H1 (cell line): ENCODE data around the gene FSCN2. TPM values are rescaled to one million over a fixed set of nuclear protein-coding genes. Genes with fewer than 3 reads are reported as not detected.

Experiments
- CTCF ChIA-PET: fragments of 300-600 bp; sonication (Branson Sonifier 250); formaldehyde crosslinking; loops from one replicate; lab custom pipeline; 2021; ENCODE audit not compliant: partially characterized antibody; lab: Charles Lee
- POLR2A ChIA-PET: fragments of 300-600 bp; sonication (Branson Sonifier 250); formaldehyde crosslinking; loops from one replicate; lab custom pipeline; 2021; ENCODE audit warnings: inconsistent platforms; ENCODE audit not compliant: partially characterized antibody; lab: Charles Lee
- DNase-seq, 2 experiments: peaks; one replicate each; pipeline versions ENCODE4 v3.0.0 to v3.0.0-alpha.2; 2010 to 2022; ENCODE audit warnings: low spot score in 2 of 2, low read depth in 1 of 2, mixed read lengths in 1 of 2
- FAIRE-seq: peaks from 2 replicates; lab custom pipeline; 2011; peaks lifted over from hg19 to GRCh38; lab: Jason Lieb, UNC
- H2AFZ ChIP-seq: 2 replicates; pipeline ENCODE4 v1.8.1; 2012; ENCODE audit warnings: low read length, inconsistent platforms
- H2AK5ac ChIP-seq: 2 replicates; pipeline ENCODE4 v1.6.1; 2013; ENCODE audit warnings: low read depth, low read length
- H2BK120ac ChIP-seq: replicated peaks from 2 replicates; pipeline ENCODE3; 2013; ENCODE audit warnings: low read depth, low read length, inconsistent platforms
- H2BK12ac ChIP-seq: 2 replicates; pipeline ENCODE4 v1.6.1; 2013; ENCODE audit warnings: low read depth, low read length
- H2BK15ac ChIP-seq: 2 replicates; pipeline ENCODE4 v1.6.1; 2013; ENCODE audit warnings: low read length
- H2BK20ac ChIP-seq: 2 replicates; pipeline ENCODE4 v1.6.1; 2013; ENCODE audit warnings: low read length
- H2BK5ac ChIP-seq: 2 replicates; pipeline ENCODE4 v1.6.1; 2013; ENCODE audit warnings: low read depth, low read length
- H3K14ac ChIP-seq: 2 replicates; pipeline ENCODE4 v1.6.1; 2013; ENCODE audit warnings: inconsistent platforms; ENCODE audit not compliant: insufficient read length
- H3K18ac ChIP-seq: 2 replicates; pipeline ENCODE4 v1.6.1; 2013; ENCODE audit warnings: low read length; ENCODE audit errors: extremely low read depth
- H3K23ac ChIP-seq: 2 replicates; pipeline ENCODE4 v1.6.1; 2013; ENCODE audit warnings: inconsistent platforms; ENCODE audit not compliant: insufficient read length
- H3K23me2 ChIP-seq: 2 replicates; pipeline ENCODE4 v1.6.1; 2013; ENCODE audit warnings: low read depth, low read length
- H3K27ac ChIP-seq: 2 replicates; pipeline ENCODE4 v1.6.1; 2011; ENCODE audit warnings: low read depth, low read length, inconsistent platforms
- H3K27me3 ChIP-seq, 4 experiments: replicated peaks in 1 of 4; 1 replicate in 1 of 4; 2 replicates in 3 of 4; pipeline versions ENCODE4 v1.6.1 to v1.8.1; 2011 to 2013; ENCODE audit warnings: low read length in 3 of 4, mild to moderate bottlenecking in 3 of 4, inconsistent platforms in 2 of 4, mixed read lengths in 2 of 4, moderate library complexity in 1 of 4; ENCODE audit not compliant: control insufficient read depth in 3 of 4, insufficient read depth in 3 of 4; ENCODE audit errors: extremely low read depth in 1 of 4
- H3K36me3 ChIP-seq, 4 experiments: 2 replicates each; pipeline versions ENCODE4 v1.6.1 to v1.8.1; 2011 to 2013; ENCODE audit warnings: mild to moderate bottlenecking in 4 of 4, low read length in 3 of 4, moderate library complexity in 2 of 4, control low read depth in 1 of 4, inconsistent platforms in 1 of 4; ENCODE audit not compliant: insufficient read depth in 4 of 4, control insufficient read depth in 2 of 4
- H3K4ac ChIP-seq: replicated peaks from 2 replicates; pipeline ENCODE3; 2013; ENCODE audit warnings: low read length, low read depth, mixed read lengths, inconsistent platforms; ENCODE audit not compliant: insufficient read length
- H3K4me1 ChIP-seq, 4 experiments: replicated peaks in 1 of 4; 1 replicate in 1 of 4; 2 replicates in 3 of 4; pipeline versions ENCODE4 v1.6.1 to v1.8.1; 2011 to 2013; ENCODE audit warnings: low read length in 3 of 4, inconsistent platforms in 2 of 4, mixed read lengths in 1 of 4; ENCODE audit not compliant: insufficient read depth in 4 of 4, control insufficient read depth in 3 of 4
- H3K4me2 ChIP-seq, 2 experiments: 2 replicates each; pipeline versions ENCODE4 v1.6.1 to v1.8.1; 2011 to 2013; ENCODE audit warnings: low read depth in 2 of 2, low read length in 2 of 2, control low read depth in 1 of 2, inconsistent platforms in 1 of 2, mild to moderate bottlenecking in 1 of 2; ENCODE audit not compliant: insufficient read depth in 1 of 2
- H3K4me3 ChIP-seq, 4 experiments: fragments of 200-600, 300-600 bp in 1 of 4; sonication (generic), shearing (Covaris generic), sonication (Bioruptor Twin) in 1 of 4; 2 replicates each; pipeline versions ENCODE4 v1.5.1 to v1.8.1; 2011 to 2016; ENCODE audit warnings: low read length in 4 of 4, low read depth in 3 of 4, control low read depth in 2 of 4, inconsistent platforms in 2 of 4, mild to moderate bottlenecking in 2 of 4, mixed read lengths in 1 of 4, moderate library complexity in 1 of 4; ENCODE audit not compliant: insufficient read depth in 2 of 4; ENCODE audit errors: extremely low read depth in 1 of 4
- H3K56ac ChIP-seq: replicated peaks from 2 replicates; pipeline ENCODE3; 2013; ENCODE audit warnings: low read depth, mild to moderate bottlenecking, mixed read lengths, low read length, inconsistent platforms; ENCODE audit not compliant: insufficient read length
- H3K79me1 ChIP-seq: 2 replicates; pipeline ENCODE4 v1.6.1; 2013; ENCODE audit warnings: low read depth, low read length, control low read depth
- H3K79me2 ChIP-seq, 2 experiments: 2 replicates each; pipeline versions ENCODE4 v1.6.1 to v1.8.1; 2012 to 2013; ENCODE audit warnings: low read length in 2 of 2, mild to moderate bottlenecking in 2 of 2, inconsistent platforms in 1 of 2; ENCODE audit not compliant: insufficient read depth in 2 of 2, control insufficient read depth in 1 of 2
- H3K9ac ChIP-seq, 4 experiments: replicated peaks in 1 of 4; 1 replicate in 1 of 4; 2 replicates in 3 of 4; pipeline versions ENCODE4 v1.6.1 to v1.8.1; 2011 to 2013; ENCODE audit warnings: low read depth in 3 of 4, low read length in 3 of 4, control low read depth in 2 of 4, mild to moderate bottlenecking in 2 of 4, moderate library complexity in 2 of 4, inconsistent platforms in 1 of 4; ENCODE audit errors: extremely low read depth in 1 of 4
- H3K9me3 ChIP-seq, 2 experiments: 2 replicates each; pipeline versions ENCODE4 v1.6.1 to v1.8.1; 2012 to 2013; ENCODE audit warnings: mild to moderate bottlenecking in 2 of 2, moderate library complexity in 2 of 2, control low read depth in 1 of 2, inconsistent platforms in 1 of 2, low read depth in 1 of 2, low read length in 1 of 2, mixed read lengths in 1 of 2; ENCODE audit not compliant: insufficient read depth in 2 of 2
- H4K20me1 ChIP-seq, 2 experiments: replicated peaks in 1 of 2; 2 replicates each; pipeline versions ENCODE3 to v1.8.1; 2011 to 2013; ENCODE audit warnings: inconsistent platforms in 2 of 2, low read length in 2 of 2, mild to moderate bottlenecking in 1 of 2; ENCODE audit not compliant: insufficient read depth in 2 of 2, control insufficient read depth in 1 of 2
- H4K5ac ChIP-seq: 2 replicates; pipeline ENCODE4 v1.6.1; 2013; ENCODE audit warnings: low read length, low read depth, mixed read lengths, inconsistent platforms; ENCODE audit not compliant: insufficient read length
- H4K8ac ChIP-seq: 2 replicates; pipeline ENCODE4 v1.8.0; 2013; ENCODE audit warnings: mild to moderate bottlenecking, moderate library complexity, low read length, inconsistent platforms; ENCODE audit not compliant: insufficient read depth; ENCODE audit errors: extremely low read depth
- H4K91ac ChIP-seq: replicated peaks from 2 replicates; pipeline ENCODE3; 2013; ENCODE audit warnings: low read length, mixed read lengths, inconsistent platforms; ENCODE audit not compliant: insufficient read length
- ATF2 ChIP-seq: IDR thresholded peaks from 2 replicates; pipeline ENCODE4 v1.6.1; 2012; ENCODE audit warnings: low read length, inconsistent platforms
- CEBPB ChIP-seq: IDR thresholded peaks from 2 replicates; pipeline ENCODE4 v1.6.1; 2012; ENCODE audit warnings: low read depth, low read length
- EZH2 ChIP-seq: fragments of 200-600 bp; sonication (generic); IDR thresholded peaks from 2 replicates; pipeline ENCODE4 v1.7.1; 2012; ENCODE audit warnings: low read depth, mild to moderate bottlenecking, moderate library complexity, low read length, inconsistent platforms; ENCODE audit not compliant: severe bottlenecking
- POLR2AphosphoS5 ChIP-seq: IDR thresholded peaks from 2 replicates; pipeline ENCODE4 v1.6.1; 2011; ENCODE audit warnings: low read depth, low read length
- SAP30 ChIP-seq: fragments of 300-600 bp; sonication (generic); IDR thresholded peaks from 2 replicates; pipeline ENCODE4 v1.7.1; 2012; ENCODE audit warnings: low read length, moderate library complexity, mild to moderate bottlenecking, inconsistent platforms; ENCODE audit not compliant: insufficient read depth, insufficient replicate concordance
- SIN3A ChIP-seq, 2 experiments: IDR thresholded peaks in 1 of 2; conservative IDR thresholded peaks in 1 of 2; 2 replicates each; pipeline ENCODE4 v1.6.1; 2011 to 2012; ENCODE audit warnings: low read length in 2 of 2, improper control_type of control experiment in 1 of 2, low read depth in 1 of 2, mild to moderate bottlenecking in 1 of 2
- SIRT6 ChIP-seq: IDR thresholded peaks from one replicate; pipeline ENCODE4 v1.7.1; 2012; ENCODE audit warnings: low read length, inconsistent platforms
- USF2 ChIP-seq: IDR thresholded peaks from 2 replicates; pipeline ENCODE4 v1.6.1; 2011; ENCODE audit warnings: low read length, improper control_type of control experiment
- WGBS, 2 experiments: shearing (Covaris generic) in 1 of 2; methylation state at CpG; one replicate each; pipeline versions ENCODE4 v1.1.6 to v1.1.7; 2013 to 2015; ENCODE audit warnings: low lambda C conversion rate in 2 of 2, mixed read lengths in 2 of 2, inconsistent platforms in 1 of 2, low coverage in 1 of 2, missing lambda C conversion rate in 1 of 2; ENCODE audit not compliant: insufficient replicate concordance in 2 of 2, insufficient coverage in 1 of 2, insufficient read length in 1 of 2; ENCODE audit errors: extremely low coverage in 1 of 2, missing lambda C conversion rate in 1 of 2; 5-methylcytosine and 5-hydroxymethylcytosine counted together
- polyA plus RNA-seq, 7 experiments: library from polyadenylated mRNA; depleted of rRNA in 3 of 7; stranded (reverse) in 5 of 7; unstranded in 2 of 7; fragments of >200 nt in 5 of 7; fragments of 200-250 nt in 2 of 7; gene quantifications; 1 replicate in 5 of 7; 2 replicates in 1 of 7; 4 replicates in 1 of 7; pipeline versions ENCODE4 v1.2.1 to v1.2.3, GENCODE V29; 2011 to 2013; ENCODE audit warnings: missing spikeins in 2 of 7, mixed read lengths in 2 of 7
- total RNA-seq: library from RNA; stranded (reverse); fragmentation: NEBNext Ultra II Directional; extraction: Animal tissue kit (Norgen Biotek cat#: 25700); gene quantifications from 2 replicates; pipeline ENCODE4 v1.2.1, GENCODE V29; 2021

FSCN2 gene
- total and polyA plus RNA-seq, 2 of the 8 experiments (the other 6 are each of a cell fraction or from before 2014, with no cell fraction given): 0.18 to 0.30 TPM

- Histone ChIP-seq H2BK12ac (no peak overlapping the region), H3K27ac (peak overlapping the region; percentile 82), H3K23ac (no peak overlapping the region), H4K5ac (no peak overlapping the region), H3K4me2 (peak overlapping the region; percentile 97 to 98), H2BK120ac (no peak overlapping the region), H2AFZ (no peak overlapping the region), H3K27me3 (no peaks in the 10 kb centered on the region), H3K4me1 (peaks cover 0 to 14% (median 7%) of the 10 kb centered on the region in 4 experiments; a peak in 5 of 7 replicates), H3K9ac (peak overlapping the region; percentile 76 to 96 (median 94)), H4K91ac (no peak overlapping the region), H3K4ac (no peak overlapping the region), H2AK5ac (no peak overlapping the region), H4K20me1 (peaks cover 23 to 31% of the 10 kb centered on the region in 2 experiments), H3K79me2 (peaks cover 24 to 45% of the 10 kb centered on the region in 2 experiments), H3K23me2 (peaks cover 25% of the 10 kb centered on the region), H2BK20ac (no peak overlapping the region), H2BK15ac (no peak overlapping the region), H3K9me3 (no peaks in the 10 kb centered on the region), H3K36me3 (peaks cover 19 to 37% (median 31%) of the 10 kb centered on the region in 4 experiments; a peak in 7 of 8 replicates), H3K79me1 (peaks cover 19% of the 10 kb centered on the region), H4K8ac (peak overlapping the region; percentile 69), H2BK5ac (peak overlapping the region; percentile 75), H3K4me3 (peak overlapping the region; percentile 75 to 93 (median 90)), H3K14ac (no peak overlapping the region), H3K56ac (peak overlapping the region; percentile 8), H3K18ac (peak overlapping the region; percentile 78)
- no peak for DNase-seq
- 3% methylated on average over 36 of the region's 62 CpGs; no CpG with 5 or more reads in 1 of the 2 experiments for WGBS, 2 experiments
- POLR2A ChIA-PET: interaction anchor here (0.6 to 35.8 kb wide), 25 partner anchors 4 to 419 kb away, joined by 3 to 1004 read pairs (median 5); partner anchors contain the start of genes ACTG1, BAHCC1, FAAP100 and FSCN2
- CTCF ChIA-PET: no interaction called here
- no peak for FAIRE-seq
- TF ChIP-seq SIRT6 (no peak), EZH2 (peak; percentile 13), ATF2 (peak; percentile 34; the same call in 1 of the 2 replicates), USF2 (0 out of 2 replicates have a peak, but pooled peaks have one; percentile 27), CEBPB (no peak), SAP30 (peak; percentile 68), SIN3A (conservative IDR thresholded peaks at IDR 0.05 in 1 of 2, IDR thresholded peaks at IDR 0.05 in 1 of 2; ENCODE audit: low read depth in 1 of 2, low read length in 2 of 2) (peak; percentile 31 to 84; a peak in 3 of 4 replicates), POLR2AphosphoS5 (peak; percentile 96)
These were observed 16.2 kb upstream of the FSCN2 start for GRCh38 chr17:81511804-81512561.
